HG03060 (cell line): Measurements from ENCODE around the gene SLC23A2.
"Not testable (repeated sequence)": the region's sequence is repeated elsewhere in the genome, so short reads cannot be mapped to it uniquely, and the experiment has no call there.

Source experiments
- ATAC-seq: cut with Tn5 transposase; IDR thresholded peaks from one replicate; pipeline ENCODE4 v1.9.1; 2021; ENCODE audit warnings: low read depth, moderate number of reproducible peaks; ENCODE audit not compliant: unreplicated experiment

Gene SLC23A2

GRCh38 chr20:4886771-4887527, 114.4 kb downstream of the SLC23A2 start:
- ATAC-seq, result no peak

DNA sequence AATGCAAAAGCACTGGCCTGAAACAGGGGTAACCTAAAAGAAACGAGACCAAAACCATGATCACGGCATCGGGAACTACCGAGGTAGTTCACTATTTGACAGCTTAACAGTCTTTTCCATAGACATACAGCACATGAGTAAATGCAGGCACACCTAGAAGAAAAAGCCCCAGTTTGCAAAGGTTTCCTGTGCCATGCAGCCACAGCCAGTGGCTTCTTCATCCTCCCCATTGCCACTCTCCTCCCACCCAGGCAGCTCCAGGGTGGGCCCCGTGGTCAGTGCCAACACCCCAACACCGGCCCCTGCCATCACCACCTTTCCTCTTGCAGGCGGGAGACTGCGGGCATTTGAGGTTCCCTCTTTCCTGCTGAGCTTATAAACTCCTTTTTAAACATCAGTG, 115.4 kb downstream of the SLC23A2 start:
- no peak for ATAC-seq

DNA sequence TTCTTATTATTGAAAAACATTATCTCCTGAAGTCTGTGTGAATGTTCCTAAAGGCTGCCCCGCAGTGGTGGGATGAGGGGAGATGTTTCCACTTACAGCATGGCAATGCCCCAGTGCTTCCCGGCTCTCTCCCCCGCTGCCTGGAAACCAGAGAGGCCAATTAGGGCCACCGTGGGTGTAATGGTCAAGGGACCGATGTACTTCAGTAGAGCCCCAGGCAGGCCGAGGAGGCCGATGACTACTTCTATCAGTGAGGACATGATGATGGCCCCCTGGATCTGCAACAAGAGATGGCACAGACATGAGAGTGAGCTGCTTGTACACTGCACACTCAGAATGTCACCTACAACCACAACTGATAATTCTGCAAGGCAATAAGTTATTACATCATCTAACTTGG, 117.8 kb downstream of the SLC23A2 start:
- ATAC-seq, result no peak

GRCh38 chr20:4883051-4883450, 118.3 kb downstream of the SLC23A2 start:
- no peak for ATAC-seq

DNA sequence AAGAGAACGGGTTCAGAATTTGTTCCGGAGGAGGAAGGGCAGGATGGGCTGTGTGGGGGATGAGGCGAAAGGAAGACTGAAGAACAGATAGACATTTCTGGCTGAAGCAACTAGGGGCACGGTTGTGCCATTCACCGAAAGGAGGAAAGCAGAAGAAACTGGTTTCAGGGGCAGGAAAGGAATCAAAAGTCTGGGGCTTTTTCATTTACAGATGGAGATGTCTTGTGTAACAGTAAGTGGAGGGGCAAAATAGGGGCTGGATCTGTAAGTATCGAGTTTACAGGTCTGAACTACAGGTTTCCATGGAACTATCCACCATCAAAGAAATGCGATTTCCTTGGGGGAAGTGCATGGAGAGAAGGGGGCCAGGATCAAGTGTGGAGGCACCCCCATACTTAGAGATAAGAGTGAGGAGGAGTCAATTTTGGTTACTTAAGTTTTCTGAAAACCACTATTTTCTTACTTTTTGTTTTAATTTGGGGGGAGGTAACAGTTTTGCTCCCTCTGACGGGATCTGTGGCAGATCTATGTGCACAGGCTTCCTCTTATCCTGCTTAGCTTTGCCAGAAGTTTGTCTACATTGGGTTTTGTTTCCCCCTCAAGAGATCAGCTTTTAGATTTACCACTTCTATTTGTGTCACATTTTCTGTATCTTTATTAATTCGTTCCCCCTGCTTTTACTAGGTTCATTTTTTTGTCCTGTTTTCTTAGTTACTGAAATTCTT, 120.1 kb downstream of the SLC23A2 start:
- no peak for ATAC-seq

DNA sequence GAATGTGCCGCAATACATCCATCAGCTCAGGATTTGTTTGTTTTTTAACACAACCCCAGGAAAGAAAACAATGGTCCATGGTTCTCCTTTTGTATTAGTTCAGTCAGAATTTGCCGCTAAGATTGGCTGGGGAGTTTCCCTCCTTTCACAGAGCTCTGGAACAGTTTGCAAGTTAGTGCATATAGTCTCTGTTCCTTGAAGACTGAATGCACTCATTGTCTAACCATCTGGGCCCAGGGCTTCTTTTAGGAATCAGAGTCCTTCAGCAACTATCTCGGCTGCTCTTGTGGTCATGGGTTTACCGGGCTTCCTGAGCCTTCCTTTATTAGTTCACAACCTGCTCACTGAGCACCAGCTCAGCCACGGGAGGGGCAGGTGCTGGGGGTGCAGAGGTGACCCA, 121.3 kb downstream of the SLC23A2 start:
- no peak for ATAC-seq

GRCh38 chr20:4878099-4878498, 123.2 kb downstream of the SLC23A2 start:
- ATAC-seq, result not testable (repeated sequence)

DNA sequence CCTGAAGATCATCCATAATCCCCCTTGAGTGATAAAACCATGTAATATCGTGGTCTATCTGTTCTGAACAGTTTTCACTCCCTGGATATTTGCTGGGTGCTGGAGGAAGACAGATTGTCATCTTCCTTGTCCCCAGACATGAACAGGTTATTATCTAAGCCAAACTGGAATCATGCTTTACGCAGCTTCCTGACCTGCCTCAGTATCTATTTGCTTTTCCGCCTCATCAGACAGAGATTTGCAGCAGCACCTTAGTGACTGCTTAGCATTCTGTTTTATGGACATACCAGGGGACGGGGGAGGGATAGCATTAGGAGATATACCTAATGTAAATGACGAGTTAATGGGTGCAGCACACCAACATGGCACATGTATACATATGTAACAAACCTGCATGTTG, 124.6 kb downstream of the SLC23A2 start:
- ATAC-seq, result no peak

GRCh38 chr20:4876301-4876700, 125.0 kb downstream of the SLC23A2 start:
- ATAC-seq, result no peak

GRCh38 chr20:4875578-4876067, 125.7 kb downstream of the SLC23A2 start:
- ATAC-seq, result no peak

- ATAC-seq, result no peak
Measured at GRCh38 chr20:4873396-4873795, 127.9 kb downstream of the SLC23A2 start.

- ATAC-seq, result no peak
Measured at GRCh38 chr20:4871486-4871885, 129.8 kb downstream of the SLC23A2 start.

DNA sequence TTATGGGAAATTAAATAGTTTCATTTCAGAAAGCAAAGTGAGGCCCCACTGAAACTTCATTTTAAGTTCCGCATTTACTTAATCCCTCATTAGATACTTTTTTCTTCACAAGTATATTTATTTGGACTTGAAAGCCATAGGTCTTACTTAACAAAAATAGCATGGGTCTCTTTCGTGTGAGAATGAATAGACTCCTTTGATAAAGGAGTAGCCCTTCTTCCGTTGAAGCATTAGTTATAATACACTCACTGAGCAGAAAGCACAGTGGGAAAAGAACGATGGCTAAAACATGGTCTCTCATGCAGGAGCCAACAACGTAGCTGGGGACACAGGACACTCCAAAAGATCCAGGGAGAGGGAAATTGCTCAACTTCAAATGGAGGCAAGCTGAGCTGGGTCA, 130.4 kb downstream of the SLC23A2 start:
- no peak for ATAC-seq

- ATAC-seq, result no peak
Measured at GRCh38 chr20:4869290-4870193, 131.8 kb downstream of the SLC23A2 start.

DNA sequence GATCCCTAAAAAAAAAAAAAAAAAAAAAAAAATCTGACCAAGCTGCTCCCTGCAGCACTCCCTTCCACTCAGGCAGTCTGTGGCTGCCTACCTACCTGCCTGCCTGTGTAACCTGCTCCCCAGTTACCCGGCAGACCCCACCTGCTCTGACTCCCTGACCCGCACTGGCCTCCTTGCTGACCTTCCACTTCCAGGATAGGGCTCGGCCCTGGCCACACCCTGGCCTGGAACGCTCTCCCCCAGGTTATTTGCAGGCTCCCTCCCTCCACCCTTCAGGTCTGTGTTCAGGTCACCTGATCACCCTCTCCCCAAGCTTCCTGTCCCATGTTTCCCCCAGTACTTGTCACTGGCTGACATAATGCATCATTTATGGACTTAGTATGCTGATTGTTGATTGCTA, 134.3 kb downstream of the SLC23A2 start:
- no peak for ATAC-seq

DNA sequence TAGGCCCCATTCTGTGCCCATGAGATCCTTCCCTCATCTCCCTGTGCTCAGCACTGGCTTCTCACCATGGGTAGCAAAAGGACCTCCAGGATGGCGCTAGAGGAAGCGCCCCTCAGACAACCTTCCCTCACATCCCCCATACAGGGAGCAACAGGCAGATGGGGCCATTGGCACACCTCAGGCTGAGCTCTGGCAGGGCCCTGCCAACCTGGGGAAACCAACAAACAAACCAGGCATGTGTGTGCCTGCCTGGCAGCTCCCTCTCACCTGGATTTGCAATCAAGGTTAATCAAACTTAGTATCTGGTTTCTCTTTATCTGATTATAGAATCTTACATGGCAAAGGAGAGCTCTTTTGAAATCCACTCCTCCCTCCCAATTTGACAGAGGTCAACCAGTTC, 134.9 kb downstream of the SLC23A2 start:
- no peak for ATAC-seq

- ATAC-seq, result no peak
Measured at GRCh38 chr20:4864311-4864752, 137.0 kb downstream of the SLC23A2 start.

DNA sequence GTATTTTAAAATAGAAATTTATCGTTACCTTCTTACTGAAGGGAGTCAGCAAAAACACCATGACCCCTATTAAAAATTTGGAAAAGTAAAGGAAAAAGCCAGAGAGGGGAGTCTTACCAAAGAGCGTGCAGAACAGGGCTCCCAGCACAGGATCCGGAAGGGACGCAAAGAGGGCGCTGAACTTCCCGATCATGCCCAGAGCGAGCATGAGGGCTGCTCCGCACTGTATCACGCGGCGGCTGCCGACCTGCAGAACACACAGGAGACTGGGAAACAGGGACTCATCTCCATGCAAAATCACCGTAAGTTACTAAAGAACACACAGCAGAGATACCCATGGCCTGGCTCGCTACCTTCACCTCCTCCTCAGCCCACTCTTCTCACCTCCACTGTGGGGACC, 138.6 kb downstream of the SLC23A2 start:
- ATAC-seq, result no peak

DNA sequence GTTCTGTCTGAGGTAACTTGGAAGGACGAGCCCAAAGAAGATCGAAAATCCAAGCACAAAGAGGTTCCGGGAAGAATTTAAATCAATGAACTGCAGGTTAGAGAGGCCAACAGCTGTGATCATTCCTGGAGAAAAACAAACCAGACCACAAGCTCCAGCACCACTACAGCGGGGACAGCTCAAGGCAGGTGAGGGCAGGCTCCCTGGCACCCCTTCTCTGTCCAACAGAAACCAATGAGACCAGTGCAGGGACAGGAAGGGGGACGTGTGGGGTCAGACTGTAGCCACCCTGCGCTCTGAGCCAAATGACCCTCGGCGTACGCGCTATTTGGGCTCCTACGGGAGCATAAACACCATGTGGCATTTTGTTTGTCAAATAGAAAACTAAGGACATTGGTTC, 139.3 kb downstream of the SLC23A2 start:
- no peak for ATAC-seq

DNA sequence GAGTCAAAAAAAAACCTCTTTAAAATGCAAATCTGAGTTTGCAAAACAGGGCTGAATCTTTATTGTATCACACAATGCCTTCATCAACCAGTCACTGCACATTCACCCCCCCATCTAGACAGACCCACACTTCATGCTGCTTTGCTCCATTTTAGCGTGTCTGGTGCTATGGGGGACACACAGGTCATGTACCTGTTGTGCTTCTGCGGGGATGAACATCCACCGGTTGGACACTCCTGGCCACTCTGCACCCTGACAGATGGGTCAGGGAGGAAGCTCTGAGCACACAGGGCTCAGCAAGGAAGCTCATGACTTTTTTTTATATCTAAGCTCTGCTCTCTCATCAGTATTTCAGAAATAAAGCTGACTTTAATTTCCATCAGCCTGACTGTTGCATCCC, 143.3 kb downstream of the SLC23A2 start:
- no peak for ATAC-seq
